WTC11 (cell line): ENCODE results near the gene MTA2. TPM values are rescaled to one million over a fixed set of nuclear protein-coding genes. Genes with fewer than 3 reads are reported as not detected.

Experiments used
- ELF4 ChIP-seq: sonication (generic); formaldehyde crosslinking; IDR thresholded peaks from 2 replicates; pipeline ENCODE4 v1.8.1; 2022; ENCODE audit warnings: low read depth, mild to moderate bottlenecking, moderate library complexity, missing genetic modification reagents
- ESRRA ChIP-seq: sonication (generic); formaldehyde crosslinking; IDR thresholded peaks from 2 replicates; pipeline ENCODE4 v1.8.1; 2022; ENCODE audit warnings: mild to moderate bottlenecking, missing genetic modification reagents, borderline replicate concordance
- GABPB1 ChIP-seq: sonication (generic); formaldehyde crosslinking; IDR thresholded peaks from 2 replicates; pipeline ENCODE4 v1.8.1; 2023; ENCODE audit warnings: mild to moderate bottlenecking, missing genetic modification reagents
- IRF2 ChIP-seq: sonication (generic); formaldehyde crosslinking; IDR thresholded peaks from 2 replicates; pipeline ENCODE4 v1.8.0; 2022; ENCODE audit warnings: low read depth, missing genetic modification reagents, borderline replicate concordance
- MYBL2 ChIP-seq: sonication (generic); formaldehyde crosslinking; IDR thresholded peaks from 2 replicates; pipeline ENCODE4 v1.8.1; 2023; ENCODE audit warnings: mild to moderate bottlenecking, moderate library complexity, missing genetic modification reagents
- NR2C2 ChIP-seq: sonication (generic); formaldehyde crosslinking; IDR thresholded peaks from 2 replicates; pipeline ENCODE4 v1.8.0; 2022; ENCODE audit warnings: mild to moderate bottlenecking, missing genetic modification reagents
- PRRX2 ChIP-seq: fragments of 250-450 bp; sonication (Bioruptor Pico); IDR thresholded peaks from 2 replicates; pipeline ENCODE4 v1.8.0; 2021; ENCODE audit warnings: mild to moderate bottlenecking
- TEAD1 ChIP-seq: sonication (generic); formaldehyde crosslinking; IDR thresholded peaks from 2 replicates; pipeline ENCODE4 v1.8.0; 2022; ENCODE audit warnings: mild to moderate bottlenecking, missing genetic modification reagents
- ZNF263 ChIP-seq: sonication (generic); formaldehyde crosslinking; IDR thresholded peaks from 2 replicates; pipeline ENCODE4 v1.8.1; 2022; ENCODE audit warnings: low read depth, mild to moderate bottlenecking, moderate library complexity, missing genetic modification reagents
- ZNF317 ChIP-seq: sonication (generic); formaldehyde crosslinking; IDR thresholded peaks from 2 replicates; pipeline ENCODE4 v1.8.1; 2023; ENCODE audit warnings: low read depth, mild to moderate bottlenecking, moderate library complexity, missing genetic modification reagents, borderline replicate concordance
- ZNF416 ChIP-seq: fragments of 250-450 bp; sonication (Bioruptor Pico); IDR thresholded peaks from 2 replicates; pipeline ENCODE4 v1.9.0; 2021; ENCODE audit warnings: mild to moderate bottlenecking, inconsistent platforms
- total RNA-seq: library from RNA; stranded (reverse); gene quantifications from 3 replicates; pipeline ENCODE4 v1.2.3, GENCODE V29; 2021
- TF ChIP-seq, protein P1 (sequence below): sonication (generic); formaldehyde crosslinking; IDR thresholded peaks from 2 replicates; pipeline ENCODE4 v1.8.0; 2023; ENCODE audit warnings: missing genetic modification reagents, mild to moderate bottlenecking, borderline replicate concordance
- TF ChIP-seq, protein P2 (sequence below): sonication (generic); formaldehyde crosslinking; IDR thresholded peaks from 2 replicates; pipeline ENCODE4 v1.8.1; 2023; ENCODE audit warnings: mild to moderate bottlenecking, missing genetic modification reagents
- TF ChIP-seq, protein P3 (sequence below): sonication (generic); formaldehyde crosslinking; IDR thresholded peaks from 2 replicates; pipeline ENCODE4 v1.8.0; 2022; ENCODE audit warnings: mild to moderate bottlenecking, missing genetic modification reagents
- TF ChIP-seq, protein P4 (sequence below): sonication (generic); formaldehyde crosslinking; IDR thresholded peaks from 2 replicates; pipeline ENCODE4 v1.8.1; 2022; ENCODE audit warnings: low read depth, missing genetic modification reagents, borderline replicate concordance
- TF ChIP-seq, protein P5 (sequence below): sonication (generic); formaldehyde crosslinking; IDR thresholded peaks from 2 replicates; pipeline ENCODE4 v1.8.1; 2023; ENCODE audit warnings: mild to moderate bottlenecking, missing genetic modification reagents, moderate library complexity
- TF ChIP-seq, protein P6 (sequence below): sonication (generic); formaldehyde crosslinking; IDR thresholded peaks from 2 replicates; pipeline ENCODE4 v1.8.0; 2022; ENCODE audit warnings: mild to moderate bottlenecking, missing genetic modification reagents
- TF ChIP-seq, protein P7 (sequence below): sonication (generic); formaldehyde crosslinking; IDR thresholded peaks from 2 replicates; pipeline ENCODE4 v1.8.1; 2022; ENCODE audit warnings: mild to moderate bottlenecking, moderate library complexity, missing genetic modification reagents
- TF ChIP-seq, protein P8 (sequence below): sonication (generic); formaldehyde crosslinking; IDR thresholded peaks from 2 replicates; pipeline ENCODE4 v1.8.0; 2022; ENCODE audit warnings: missing genetic modification reagents

Gene MTA2
- total RNA-seq, 1 experiment from 2014 or later, result 115 TPM

DNA sequence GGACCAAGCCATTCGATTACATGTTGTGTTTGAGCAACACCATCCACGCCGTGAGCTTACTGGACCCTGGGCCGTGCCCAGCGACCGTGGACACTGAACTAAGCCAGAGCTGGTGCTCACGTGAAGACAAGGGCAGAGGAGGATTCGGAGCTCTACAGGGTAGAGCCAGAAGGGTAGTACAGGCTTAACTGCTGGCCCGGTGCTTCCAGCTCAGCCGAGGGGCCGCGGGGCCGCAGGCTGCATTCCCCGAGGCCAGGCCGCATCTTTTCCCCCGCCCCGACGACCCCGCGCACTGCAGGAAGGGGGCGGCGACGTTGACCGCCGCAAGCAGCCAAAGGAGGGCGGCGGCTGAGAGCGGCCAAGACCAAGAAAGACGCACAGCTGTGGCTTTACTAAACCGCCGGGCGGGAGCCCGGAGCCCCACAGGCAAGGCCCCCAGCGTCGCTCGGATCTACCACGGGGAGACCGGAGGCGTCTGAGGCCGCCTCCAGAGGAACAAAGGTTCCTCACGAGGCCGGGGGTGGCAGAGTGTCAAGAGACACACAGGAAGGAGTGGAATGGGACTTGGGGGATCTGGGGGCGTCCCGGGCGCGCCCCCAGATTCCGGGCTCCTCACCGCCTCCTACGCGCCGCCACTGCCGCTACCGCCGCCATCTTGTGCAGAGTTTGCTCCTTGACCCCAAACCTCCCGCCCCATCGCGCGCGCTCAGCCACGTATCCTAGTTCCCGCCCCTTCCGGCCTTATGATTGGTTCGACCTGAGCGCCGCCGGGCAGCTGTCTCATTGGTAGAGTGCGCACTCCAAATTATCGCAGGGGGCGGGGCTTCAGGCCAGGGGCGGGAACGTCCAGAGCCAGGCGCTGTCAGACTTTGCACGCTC, 44.5 kb upstream of the MTA2 start, which contains the start of gene GANAB (continued):
- TF ChIP-seq, protein P1, sequence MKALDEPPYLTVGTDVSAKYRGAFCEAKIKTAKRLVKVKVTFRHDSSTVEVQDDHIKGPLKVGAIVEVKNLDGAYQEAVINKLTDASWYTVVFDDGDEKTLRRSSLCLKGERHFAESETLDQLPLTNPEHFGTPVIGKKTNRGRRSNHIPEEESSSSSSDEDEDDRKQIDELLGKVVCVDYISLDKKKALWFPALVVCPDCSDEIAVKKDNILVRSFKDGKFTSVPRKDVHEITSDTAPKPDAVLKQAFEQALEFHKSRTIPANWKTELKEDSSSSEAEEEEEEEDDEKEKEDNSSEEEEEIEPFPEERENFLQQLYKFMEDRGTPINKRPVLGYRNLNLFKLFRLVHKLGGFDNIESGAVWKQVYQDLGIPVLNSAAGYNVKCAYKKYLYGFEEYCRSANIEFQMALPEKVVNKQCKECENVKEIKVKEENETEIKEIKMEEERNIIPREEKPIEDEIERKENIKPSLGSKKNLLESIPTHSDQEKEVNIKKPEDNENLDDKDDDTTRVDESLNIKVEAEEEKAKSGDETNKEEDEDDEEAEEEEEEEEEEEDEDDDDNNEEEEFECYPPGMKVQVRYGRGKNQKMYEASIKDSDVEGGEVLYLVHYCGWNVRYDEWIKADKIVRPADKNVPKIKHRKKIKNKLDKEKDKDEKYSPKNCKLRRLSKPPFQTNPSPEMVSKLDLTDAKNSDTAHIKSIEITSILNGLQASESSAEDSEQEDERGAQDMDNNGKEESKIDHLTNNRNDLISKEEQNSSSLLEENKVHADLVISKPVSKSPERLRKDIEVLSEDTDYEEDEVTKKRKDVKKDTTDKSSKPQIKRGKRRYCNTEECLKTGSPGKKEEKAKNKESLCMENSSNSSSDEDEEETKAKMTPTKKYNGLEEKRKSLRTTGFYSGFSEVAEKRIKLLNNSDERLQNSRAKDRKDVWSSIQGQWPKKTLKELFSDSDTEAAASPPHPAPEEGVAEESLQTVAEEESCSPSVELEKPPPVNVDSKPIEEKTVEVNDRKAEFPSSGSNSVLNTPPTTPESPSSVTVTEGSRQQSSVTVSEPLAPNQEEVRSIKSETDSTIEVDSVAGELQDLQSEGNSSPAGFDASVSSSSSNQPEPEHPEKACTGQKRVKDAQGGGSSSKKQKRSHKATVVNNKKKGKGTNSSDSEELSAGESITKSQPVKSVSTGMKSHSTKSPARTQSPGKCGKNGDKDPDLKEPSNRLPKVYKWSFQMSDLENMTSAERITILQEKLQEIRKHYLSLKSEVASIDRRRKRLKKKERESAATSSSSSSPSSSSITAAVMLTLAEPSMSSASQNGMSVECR (CRISPR knock-in tag), result peak; percentile 44; the same call in 1 of the 2 replicates
- peak; percentile 41; the same call in 1 of the 2 replicates for TF ChIP-seq MYBL2 (CRISPR knock-in tag)
- no peak for TF ChIP-seq PRRX2 (CRISPR knock-in tag)
- TF ChIP-seq, protein P2, sequence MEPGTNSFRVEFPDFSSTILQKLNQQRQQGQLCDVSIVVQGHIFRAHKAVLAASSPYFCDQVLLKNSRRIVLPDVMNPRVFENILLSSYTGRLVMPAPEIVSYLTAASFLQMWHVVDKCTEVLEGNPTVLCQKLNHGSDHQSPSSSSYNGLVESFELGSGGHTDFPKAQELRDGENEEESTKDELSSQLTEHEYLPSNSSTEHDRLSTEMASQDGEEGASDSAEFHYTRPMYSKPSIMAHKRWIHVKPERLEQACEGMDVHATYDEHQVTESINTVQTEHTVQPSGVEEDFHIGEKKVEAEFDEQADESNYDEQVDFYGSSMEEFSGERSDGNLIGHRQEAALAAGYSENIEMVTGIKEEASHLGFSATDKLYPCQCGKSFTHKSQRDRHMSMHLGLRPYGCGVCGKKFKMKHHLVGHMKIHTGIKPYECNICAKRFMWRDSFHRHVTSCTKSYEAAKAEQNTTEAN (CRISPR knock-in tag), result 0 out of 2 replicates have a peak, but pooled peaks have one; percentile 38
- TF ChIP-seq ESRRA (CRISPR knock-in tag), result no peak; the same call in 1 of the 2 replicates
- TF ChIP-seq, protein P3, sequence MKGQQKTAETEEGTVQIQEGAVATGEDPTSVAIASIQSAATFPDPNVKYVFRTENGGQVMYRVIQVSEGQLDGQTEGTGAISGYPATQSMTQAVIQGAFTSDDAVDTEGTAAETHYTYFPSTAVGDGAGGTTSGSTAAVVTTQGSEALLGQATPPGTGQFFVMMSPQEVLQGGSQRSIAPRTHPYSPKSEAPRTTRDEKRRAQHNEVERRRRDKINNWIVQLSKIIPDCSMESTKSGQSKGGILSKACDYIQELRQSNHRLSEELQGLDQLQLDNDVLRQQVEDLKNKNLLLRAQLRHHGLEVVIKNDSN (CRISPR knock-in tag), result 0 out of 2 replicates have a peak, but pooled peaks have one; percentile 31
- 0 out of 2 replicates have a peak, but pooled peaks have one; percentile 14 for TF ChIP-seq ELF4 (CRISPR knock-in tag)
- TF ChIP-seq, protein P4, sequence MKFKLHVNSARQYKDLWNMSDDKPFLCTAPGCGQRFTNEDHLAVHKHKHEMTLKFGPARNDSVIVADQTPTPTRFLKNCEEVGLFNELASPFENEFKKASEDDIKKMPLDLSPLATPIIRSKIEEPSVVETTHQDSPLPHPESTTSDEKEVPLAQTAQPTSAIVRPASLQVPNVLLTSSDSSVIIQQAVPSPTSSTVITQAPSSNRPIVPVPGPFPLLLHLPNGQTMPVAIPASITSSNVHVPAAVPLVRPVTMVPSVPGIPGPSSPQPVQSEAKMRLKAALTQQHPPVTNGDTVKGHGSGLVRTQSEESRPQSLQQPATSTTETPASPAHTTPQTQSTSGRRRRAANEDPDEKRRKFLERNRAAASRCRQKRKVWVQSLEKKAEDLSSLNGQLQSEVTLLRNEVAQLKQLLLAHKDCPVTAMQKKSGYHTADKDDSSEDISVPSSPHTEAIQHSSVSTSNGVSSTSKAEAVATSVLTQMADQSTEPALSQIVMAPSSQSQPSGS (CRISPR knock-in tag), result no peak
- TF ChIP-seq ZNF263 (CRISPR knock-in tag), result no peak
- peak; percentile 68; the same call in 1 of the 2 replicates for TF ChIP-seq NR2C2
- TF ChIP-seq GABPB1 (CRISPR knock-in tag), result 0 out of 2 replicates have a peak, but pooled peaks have one; percentile 34
- TF ChIP-seq, protein P5, sequence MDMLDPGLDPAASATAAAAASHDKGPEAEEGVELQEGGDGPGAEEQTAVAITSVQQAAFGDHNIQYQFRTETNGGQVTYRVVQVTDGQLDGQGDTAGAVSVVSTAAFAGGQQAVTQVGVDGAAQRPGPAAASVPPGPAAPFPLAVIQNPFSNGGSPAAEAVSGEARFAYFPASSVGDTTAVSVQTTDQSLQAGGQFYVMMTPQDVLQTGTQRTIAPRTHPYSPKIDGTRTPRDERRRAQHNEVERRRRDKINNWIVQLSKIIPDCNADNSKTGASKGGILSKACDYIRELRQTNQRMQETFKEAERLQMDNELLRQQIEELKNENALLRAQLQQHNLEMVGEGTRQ, result peak; percentile 36; the same call in 1 of the 2 replicates
- TF ChIP-seq ZNF317 (CRISPR knock-in tag), result no peak
- TF ChIP-seq, protein P6, sequence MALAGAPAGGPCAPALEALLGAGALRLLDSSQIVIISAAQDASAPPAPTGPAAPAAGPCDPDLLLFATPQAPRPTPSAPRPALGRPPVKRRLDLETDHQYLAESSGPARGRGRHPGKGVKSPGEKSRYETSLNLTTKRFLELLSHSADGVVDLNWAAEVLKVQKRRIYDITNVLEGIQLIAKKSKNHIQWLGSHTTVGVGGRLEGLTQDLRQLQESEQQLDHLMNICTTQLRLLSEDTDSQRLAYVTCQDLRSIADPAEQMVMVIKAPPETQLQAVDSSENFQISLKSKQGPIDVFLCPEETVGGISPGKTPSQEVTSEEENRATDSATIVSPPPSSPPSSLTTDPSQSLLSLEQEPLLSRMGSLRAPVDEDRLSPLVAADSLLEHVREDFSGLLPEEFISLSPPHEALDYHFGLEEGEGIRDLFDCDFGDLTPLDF (CRISPR knock-in tag), result 0 out of 2 replicates have a peak, but pooled peaks have one; percentile 29
- TF ChIP-seq, protein P7, sequence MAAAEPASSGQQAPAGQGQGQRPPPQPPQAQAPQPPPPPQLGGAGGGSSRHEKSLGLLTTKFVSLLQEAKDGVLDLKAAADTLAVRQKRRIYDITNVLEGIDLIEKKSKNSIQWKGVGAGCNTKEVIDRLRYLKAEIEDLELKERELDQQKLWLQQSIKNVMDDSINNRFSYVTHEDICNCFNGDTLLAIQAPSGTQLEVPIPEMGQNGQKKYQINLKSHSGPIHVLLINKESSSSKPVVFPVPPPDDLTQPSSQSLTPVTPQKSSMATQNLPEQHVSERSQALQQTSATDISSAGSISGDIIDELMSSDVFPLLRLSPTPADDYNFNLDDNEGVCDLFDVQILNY (CRISPR knock-in tag), result peak; percentile 79; the same call in 1 of the 2 replicates
- 0 out of 2 replicates have a peak, but pooled peaks have one; percentile 34 for TF ChIP-seq IRF2 (CRISPR knock-in tag)
- 0 out of 2 replicates have a peak, but pooled peaks have one; percentile 74 for TF ChIP-seq ZNF416
- peak; percentile 87 for TF ChIP-seq TEAD1
- TF ChIP-seq, protein P8, sequence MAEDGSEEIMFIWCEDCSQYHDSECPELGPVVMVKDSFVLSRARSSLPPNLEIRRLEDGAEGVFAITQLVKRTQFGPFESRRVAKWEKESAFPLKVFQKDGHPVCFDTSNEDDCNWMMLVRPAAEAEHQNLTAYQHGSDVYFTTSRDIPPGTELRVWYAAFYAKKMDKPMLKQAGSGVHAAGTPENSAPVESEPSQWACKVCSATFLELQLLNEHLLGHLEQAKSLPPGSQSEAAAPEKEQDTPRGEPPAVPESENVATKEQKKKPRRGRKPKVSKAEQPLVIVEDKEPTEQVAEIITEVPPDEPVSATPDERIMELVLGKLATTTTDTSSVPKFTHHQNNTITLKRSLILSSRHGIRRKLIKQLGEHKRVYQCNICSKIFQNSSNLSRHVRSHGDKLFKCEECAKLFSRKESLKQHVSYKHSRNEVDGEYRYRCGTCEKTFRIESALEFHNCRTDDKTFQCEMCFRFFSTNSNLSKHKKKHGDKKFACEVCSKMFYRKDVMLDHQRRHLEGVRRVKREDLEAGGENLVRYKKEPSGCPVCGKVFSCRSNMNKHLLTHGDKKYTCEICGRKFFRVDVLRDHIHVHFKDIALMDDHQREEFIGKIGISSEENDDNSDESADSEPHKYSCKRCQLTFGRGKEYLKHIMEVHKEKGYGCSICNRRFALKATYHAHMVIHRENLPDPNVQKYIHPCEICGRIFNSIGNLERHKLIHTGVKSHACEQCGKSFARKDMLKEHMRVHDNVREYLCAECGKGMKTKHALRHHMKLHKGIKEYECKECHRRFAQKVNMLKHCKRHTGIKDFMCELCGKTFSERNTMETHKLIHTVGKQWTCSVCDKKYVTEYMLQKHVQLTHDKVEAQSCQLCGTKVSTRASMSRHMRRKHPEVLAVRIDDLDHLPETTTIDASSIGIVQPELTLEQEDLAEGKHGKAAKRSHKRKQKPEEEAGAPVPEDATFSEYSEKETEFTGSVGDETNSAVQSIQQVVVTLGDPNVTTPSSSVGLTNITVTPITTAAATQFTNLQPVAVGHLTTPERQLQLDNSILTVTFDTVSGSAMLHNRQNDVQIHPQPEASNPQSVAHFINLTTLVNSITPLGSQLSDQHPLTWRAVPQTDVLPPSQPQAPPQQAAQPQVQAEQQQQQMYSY (CRISPR knock-in tag), result peak; percentile 87
